GM19193 (cell line): Measurements from ENCODE around the gene SIK3.

ENCODE experiments used
- POLR2A ChIP-seq: IDR thresholded peaks from 4 replicates; pipeline ENCODE4 v1.6.1; 2011; ENCODE audit not compliant: insufficient read depth, insufficient read length; ENCODE audit errors: extremely low read depth

The SIK3 gene

GRCh38 chr11:116879800-116880625 lies 218.2 kb downstream of the SIK3 start:
- TF ChIP-seq POLR2A: no peak

DNA sequence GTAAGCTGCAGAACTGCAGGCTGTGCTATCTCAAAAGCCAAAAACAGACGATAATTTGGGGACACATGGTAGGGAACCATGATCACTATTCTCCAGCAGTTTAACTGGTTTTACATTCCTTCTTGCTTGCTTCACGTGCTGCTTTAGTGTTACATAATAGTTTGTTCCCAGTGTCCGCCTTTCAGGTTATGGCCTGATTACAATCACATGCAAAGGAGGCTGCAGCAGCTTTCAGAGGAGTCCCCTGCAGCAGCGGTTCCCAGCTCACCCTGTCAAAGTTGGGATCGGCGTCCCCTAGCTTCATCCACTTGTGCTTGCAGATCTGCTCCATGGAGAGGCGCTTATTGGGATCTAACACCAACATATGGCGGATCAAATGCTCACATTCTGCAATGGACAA lies 221.6 kb downstream of the SIK3 start:
- TF ChIP-seq POLR2A: no peak

GRCh38 chr11:116875194-116875593 lies 223.0 kb downstream of the SIK3 start:
- TF ChIP-seq POLR2A: no peak

GRCh38 chr11:116874251-116874650 lies 224.0 kb downstream of the SIK3 start:
- no peak for TF ChIP-seq POLR2A

- no peak for TF ChIP-seq POLR2A
Observed at GRCh38 chr11:116873381-116873780, 224.8 kb downstream of the SIK3 start.

DNA sequence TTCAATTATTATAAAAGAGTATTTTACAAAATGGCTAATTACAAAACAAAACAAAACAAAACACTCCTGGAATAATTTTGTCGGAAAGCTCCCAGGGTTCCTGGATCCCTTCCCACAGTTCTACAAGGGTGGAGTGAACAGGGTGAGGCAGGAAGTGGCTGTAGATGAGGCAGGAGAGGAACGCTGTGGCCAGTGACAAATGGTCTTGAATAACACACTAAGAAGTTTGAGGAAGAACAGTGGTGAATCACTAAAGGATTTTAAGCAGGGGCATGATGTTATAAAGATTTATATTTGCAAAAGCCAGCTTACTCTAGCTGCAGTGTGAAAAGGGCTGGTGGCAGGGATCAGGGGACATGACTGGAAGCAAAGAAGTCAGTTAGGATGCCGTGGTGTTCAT lies 227.0 kb downstream of the SIK3 start:
- no peak for TF ChIP-seq POLR2A

- TF ChIP-seq POLR2A: no peak
Observed at GRCh38 chr11:116870054-116870453, 228.2 kb downstream of the SIK3 start.

GRCh38 chr11:116869610-116870009 lies 228.6 kb downstream of the SIK3 start:
- no peak for TF ChIP-seq POLR2A

DNA sequence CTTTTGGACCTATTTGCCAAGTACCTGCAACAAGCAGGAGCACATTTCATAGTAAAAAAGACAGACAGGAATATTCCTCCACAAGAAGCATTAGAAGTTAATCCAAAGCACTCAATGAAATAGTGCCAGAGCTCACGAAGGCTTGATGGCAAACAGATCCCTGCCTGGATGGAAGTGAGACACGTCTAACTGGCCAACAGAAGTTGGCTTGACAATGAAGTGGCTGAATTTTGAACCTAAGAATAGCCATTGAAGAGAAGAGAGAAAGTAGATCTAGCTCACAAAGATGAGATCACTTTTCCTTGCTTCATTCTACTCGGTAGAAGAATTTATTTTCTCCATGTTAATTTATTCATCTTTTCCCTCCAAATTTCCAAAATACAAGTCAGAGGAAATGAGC lies 230.2 kb downstream of the SIK3 start:
- no peak for TF ChIP-seq POLR2A

- TF ChIP-seq POLR2A: no peak
Observed at GRCh38 chr11:116867619-116868018, 230.6 kb downstream of the SIK3 start.

- no peak for TF ChIP-seq POLR2A
Observed at GRCh38 chr11:116866804-116867455, 231.3 kb downstream of the SIK3 start.

DNA sequence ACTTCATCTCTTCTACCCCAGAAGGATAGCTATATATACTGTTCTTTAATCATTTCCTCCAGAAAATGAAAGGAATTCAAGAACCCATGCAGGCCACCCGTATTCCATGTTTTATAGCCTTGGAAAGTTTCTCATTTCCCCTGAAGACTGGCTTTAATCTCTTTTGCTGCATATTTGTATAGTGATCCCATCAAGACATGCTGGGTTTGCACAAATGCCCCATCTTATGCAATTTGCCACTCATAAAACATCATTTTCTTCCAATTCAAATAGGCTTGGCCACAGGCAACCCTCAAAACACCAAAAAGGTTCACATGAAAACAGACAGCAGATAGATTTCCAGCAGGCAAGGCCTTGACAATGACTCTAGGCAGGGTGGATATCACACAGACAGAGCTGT lies 232.5 kb downstream of the SIK3 start:
- no peak for TF ChIP-seq POLR2A

- no peak for TF ChIP-seq POLR2A
Observed at GRCh38 chr11:116864531-116864930, 233.7 kb downstream of the SIK3 start.

- no peak for TF ChIP-seq POLR2A
Observed at GRCh38 chr11:116862951-116863350, 235.3 kb downstream of the SIK3 start.

DNA sequence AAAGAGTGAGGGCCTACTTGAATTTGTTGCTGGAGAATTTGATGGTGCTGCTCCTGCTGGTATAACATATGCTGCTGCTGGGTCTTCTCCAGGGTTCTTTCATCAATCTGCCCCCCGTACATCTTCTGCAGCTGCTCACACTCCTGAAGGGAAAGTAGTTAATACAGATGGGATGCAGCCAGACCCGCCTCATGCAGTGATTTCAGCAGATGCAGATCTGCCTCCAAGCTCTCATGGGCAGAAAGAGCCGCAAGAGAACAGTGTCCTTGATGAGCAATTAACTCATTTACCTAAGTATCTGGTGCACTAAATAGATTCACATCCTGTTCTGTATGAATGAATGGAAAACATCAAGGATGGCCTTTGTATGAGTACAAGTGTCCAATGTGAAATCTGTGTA lies 236.0 kb downstream of the SIK3 start:
- no peak for TF ChIP-seq POLR2A

DNA sequence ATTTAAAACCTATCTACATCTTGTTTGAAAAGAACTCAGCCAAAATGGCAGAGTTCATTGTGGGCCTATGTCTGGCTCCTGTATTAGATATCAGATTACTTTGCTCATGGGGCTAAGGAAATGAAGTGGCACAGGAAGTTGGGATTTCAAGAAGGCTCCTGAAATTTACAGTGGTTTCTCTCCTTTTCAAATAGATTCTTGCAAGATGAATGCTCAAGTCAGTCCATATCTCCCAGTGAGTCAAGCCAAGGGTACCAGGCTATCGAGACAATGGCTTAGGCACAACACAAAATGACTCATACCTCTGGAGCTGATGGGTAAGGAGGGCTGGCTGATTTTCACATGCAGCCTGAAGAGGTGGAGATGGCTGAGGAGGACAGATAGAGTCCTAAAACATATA lies 236.7 kb downstream of the SIK3 start:
- TF ChIP-seq POLR2A: no peak
